Measurements from ENCODE around the gene FOXE3.

DNA sequence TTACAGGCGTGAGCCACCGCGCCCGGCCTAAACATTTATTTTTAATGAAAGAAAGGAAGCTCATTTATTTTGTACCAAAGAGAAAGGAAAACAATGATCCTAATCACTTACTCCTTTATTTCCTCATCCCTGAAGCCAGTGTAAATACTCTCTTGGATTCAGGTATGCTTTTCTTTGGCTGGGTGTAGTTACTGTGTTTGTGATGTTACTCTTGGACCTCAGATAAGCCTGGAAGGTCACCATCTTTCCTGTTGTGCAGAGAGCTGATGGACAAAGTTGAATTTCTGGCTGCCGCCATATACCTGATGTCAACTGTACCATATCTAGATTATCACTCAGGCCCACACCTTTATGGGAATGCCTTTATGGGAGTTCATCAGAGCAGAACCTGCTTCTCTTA is 35.4 kb upstream of the FOXE3 start:
- TF ChIP-seq POLR2A (IDR thresholded peaks at IDR 0.05; ENCODE audit: low read depth, low read length) (no peak), EZH2 (IDR thresholded peaks at IDR 0.05; ENCODE audit: borderline replicate concordance, low read depth, low read length, severe bottlenecking) (no peak), POLR2AphosphoS5 (IDR thresholded peaks at IDR 0.05; ENCODE audit: insufficient read depth, low read depth, low read length) (no peak), JUN (IDR thresholded peaks at IDR 0.05; ENCODE audit: borderline replicate concordance, insufficient read depth, insufficient read length, low read depth) (no peak), GATA2 (IDR thresholded peaks at IDR 0.05; ENCODE audit: insufficient read depth, insufficient read length, low read depth, low read length) (no peak), FOS (IDR thresholded peaks at IDR 0.05; ENCODE audit: borderline replicate concordance, insufficient read depth, low read length) (no peak)
- TF ChIP-seq, protein P1, sequence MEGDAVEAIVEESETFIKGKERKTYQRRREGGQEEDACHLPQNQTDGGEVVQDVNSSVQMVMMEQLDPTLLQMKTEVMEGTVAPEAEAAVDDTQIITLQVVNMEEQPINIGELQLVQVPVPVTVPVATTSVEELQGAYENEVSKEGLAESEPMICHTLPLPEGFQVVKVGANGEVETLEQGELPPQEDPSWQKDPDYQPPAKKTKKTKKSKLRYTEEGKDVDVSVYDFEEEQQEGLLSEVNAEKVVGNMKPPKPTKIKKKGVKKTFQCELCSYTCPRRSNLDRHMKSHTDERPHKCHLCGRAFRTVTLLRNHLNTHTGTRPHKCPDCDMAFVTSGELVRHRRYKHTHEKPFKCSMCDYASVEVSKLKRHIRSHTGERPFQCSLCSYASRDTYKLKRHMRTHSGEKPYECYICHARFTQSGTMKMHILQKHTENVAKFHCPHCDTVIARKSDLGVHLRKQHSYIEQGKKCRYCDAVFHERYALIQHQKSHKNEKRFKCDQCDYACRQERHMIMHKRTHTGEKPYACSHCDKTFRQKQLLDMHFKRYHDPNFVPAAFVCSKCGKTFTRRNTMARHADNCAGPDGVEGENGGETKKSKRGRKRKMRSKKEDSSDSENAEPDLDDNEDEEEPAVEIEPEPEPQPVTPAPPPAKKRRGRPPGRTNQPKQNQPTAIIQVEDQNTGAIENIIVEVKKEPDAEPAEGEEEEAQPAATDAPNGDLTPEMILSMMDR (IDR thresholded peaks at IDR 0.05; ENCODE audit: extremely low read depth in 1 of 2, insufficient read depth in 1 of 2, low read depth in 1 of 2, low read length in 2 of 2) = no peak

Data from endothelial cell of umbilical vein (primary cell).